GM19438 (cell line): ENCODE data around the gene M1AP.
"Not testable (repeated sequence)": the region's sequence is repeated elsewhere in the genome, so short reads cannot be mapped to it uniquely, and the experiment has no call there.

ENCODE experiments used
- ATAC-seq: cut with Tn5 transposase; IDR thresholded peaks from one replicate; pipeline ENCODE4 v1.9.1; 2021; ENCODE audit warnings: low read depth; ENCODE audit not compliant: unreplicated experiment

Gene M1AP

GRCh38 chr2:74569686-74570085 is 78.4 kb downstream of the M1AP start:
- no peak for ATAC-seq

- ATAC-seq, result no peak
Measured at GRCh38 chr2:74567881-74568280, 80.2 kb downstream of the M1AP start.

DNA sequence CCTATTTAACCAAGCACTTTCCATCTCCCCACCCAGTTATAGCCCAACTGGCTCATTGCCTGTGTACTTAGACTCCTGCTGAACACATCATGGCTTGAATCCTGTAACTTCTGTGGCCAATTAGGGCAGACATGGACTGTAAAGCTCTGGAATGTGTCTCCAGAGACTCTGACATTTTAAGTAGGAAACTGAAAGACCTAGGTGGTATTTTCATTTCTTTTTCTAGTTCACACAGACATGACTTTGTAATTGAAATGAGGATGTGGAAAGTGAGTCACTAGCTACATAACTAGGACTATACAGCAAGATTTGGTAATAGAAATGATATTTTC is 81.4 kb downstream of the M1AP start:
- ATAC-seq, result no peak

DNA sequence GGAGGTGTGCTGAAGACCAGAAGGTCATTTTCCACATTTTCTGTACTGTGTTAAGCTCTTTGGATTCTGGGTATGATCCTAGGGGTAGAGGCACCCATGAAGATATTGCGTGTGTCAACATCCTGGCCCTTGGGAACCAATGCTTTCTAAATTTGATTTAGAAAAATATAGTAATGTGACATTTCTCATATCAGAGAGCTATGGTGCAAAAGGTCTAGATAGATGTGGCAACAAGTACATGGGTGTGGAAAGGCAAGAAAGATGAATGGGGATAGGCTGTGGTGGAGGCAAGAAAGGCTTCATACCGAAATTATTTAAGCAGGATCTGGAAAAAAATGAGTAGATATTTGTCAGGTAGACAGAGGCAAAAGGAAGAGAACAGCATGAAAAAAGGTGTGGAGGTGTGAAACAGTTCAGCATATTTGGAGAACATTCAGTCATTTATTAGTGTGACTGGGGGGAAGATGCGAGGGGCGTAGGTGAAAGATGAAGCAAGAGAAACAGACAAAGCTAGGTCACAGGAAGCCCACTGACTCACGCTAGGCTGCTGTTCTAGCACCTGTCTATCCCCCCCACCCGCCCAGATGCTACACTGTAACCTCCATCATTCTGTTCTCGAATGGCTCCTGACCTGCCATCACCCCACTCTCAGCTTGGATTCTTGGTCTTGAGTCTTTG is 81.9 kb downstream of the M1AP start:
- ATAC-seq, result no peak

- no peak for ATAC-seq
Measured at GRCh38 chr2:74564222-74564621, 83.9 kb downstream of the M1AP start.

DNA sequence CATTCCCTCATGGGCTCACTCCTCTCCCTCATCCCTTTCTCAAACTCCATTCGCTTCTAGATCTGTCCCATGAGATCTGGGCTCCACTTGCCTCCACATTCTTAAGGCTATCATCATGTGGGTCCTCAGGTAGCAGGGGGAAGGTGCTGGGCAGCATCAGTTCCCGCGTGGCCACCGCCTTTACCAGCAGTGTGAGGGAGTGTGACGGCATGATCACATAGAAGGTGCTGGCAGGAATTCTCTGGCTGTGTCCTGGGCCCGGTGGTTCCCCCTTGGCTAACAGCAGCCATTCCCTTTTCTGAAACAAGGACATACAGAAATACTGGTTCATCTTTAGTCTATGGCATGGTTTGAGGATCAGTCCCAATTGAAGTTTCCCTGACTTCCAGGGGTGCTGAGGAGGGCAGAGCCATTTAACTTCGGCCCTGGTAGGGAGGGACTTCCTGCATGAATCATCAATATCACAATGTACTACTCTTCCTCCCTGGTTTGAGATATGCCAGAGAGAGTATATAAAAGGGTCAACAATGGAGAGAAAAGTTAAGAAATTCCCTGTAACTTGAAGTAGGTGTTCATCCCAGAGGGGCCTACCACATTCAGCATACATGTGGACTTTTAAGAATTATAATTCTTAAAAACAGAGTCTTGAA is 85.9 kb downstream of the M1AP start:
- no peak for ATAC-seq

- not testable (repeated sequence) for ATAC-seq
Measured at GRCh38 chr2:74561022-74561421, 87.1 kb downstream of the M1AP start.

DNA sequence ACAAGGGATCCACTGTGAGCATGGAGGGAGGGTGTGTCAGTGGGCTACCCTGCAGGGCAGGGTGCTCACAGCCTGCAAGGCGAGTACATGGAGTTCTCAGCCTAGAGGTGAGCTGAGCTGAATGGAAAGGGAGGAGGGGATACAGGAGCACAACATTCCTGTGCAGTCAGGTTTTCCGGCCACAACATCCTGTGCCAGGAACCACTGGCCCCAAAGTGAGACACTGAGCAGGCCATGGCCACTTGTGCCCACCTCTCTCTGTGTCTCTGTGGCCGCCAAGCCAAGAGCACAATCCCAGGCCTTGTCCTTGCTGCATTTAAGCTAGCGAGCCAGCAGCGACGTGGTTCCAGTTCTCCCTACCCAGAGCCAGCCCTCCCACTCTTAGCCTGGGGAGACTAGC is 87.5 kb downstream of the M1AP start:
- ATAC-seq, result no peak

DNA sequence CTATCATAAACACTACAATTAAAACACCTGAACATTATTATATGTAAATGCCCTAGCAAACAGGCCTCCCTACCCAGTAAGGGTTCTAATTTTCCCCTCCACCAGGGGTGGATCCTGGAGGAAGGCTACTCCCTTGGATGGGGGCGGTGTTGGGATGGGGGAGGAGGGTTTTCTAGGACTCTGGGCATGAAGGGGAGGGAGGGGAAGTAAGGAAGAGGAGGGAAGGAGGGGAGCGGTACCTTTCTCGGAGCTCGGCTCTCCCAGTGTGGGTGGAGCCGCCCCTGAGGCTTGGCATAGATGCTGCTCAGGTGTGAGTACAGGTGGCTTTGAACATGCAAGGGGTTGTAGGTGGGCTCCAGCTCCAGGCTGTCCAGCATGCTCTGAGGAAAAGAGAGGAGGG is 88.2 kb downstream of the M1AP start:
- ATAC-seq, result no peak

DNA sequence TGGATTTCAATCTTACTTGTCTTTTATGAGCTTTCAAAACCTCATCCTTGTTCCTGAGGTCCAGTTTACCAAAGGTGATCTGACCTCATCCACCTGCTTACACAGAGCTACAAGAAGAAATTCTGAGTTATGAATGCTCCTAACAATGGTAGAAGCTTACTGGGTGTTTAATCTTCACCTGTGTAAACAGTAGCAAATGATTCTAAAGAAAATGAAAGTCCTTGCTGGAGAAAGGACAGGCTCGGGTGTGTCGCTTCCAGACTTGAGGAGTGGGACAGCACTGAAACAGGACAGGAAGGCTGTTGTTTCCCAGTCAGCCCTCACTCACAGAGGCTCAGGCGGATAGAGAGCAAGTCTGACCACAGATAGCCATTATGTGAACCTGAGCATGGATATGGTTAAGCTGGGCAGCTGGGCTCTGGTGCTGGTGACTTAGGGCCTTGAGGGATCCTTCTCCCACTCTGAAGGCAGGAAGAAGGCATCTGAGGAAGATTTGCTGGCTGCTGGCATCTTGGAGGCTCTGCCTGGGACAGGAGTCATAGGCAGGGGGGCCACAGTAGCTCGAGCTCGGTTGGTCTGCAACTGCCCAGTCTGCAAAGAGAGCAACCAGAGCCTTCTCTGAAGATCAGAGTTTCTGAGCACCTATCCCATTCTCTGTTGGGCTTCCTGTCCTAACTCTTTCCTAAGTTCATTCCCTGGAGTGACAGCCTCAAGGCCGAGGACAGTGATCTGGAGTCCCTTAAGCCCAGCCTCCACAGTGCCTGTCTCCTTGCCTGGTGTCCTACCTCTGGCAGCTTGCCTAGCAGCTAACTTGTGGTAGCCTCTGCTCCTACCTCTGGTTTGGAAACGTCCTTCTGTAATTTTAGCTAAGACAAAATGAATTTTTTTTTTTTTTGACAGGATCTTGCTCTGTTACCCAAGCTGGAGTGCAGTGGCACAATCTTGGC is 89.6 kb downstream of the M1AP start:
- ATAC-seq, result no peak

GRCh38 chr2:74556831-74557370 is 91.2 kb downstream of the M1AP start:
- no peak for ATAC-seq

DNA sequence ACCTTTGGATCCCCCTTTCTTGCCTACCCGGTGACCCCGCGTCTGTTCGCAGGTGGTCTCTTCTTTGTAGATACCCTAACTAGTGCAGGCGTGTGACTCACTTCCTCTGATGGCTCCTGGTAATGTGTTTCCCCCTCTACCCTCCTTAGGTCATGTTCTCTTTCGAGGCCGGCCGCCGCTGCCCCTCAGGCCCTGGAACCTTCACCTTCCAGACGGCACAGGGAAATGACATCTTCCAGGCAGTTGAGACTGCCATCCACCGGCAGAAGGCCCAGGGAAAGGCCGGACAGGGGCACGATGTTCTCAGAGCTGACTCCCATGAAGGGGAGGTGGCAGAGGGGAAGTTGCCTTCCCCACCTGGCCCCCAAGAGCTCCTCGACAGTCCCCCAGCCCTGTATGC is 92.0 kb downstream of the M1AP start:
- ATAC-seq, result no peak

DNA sequence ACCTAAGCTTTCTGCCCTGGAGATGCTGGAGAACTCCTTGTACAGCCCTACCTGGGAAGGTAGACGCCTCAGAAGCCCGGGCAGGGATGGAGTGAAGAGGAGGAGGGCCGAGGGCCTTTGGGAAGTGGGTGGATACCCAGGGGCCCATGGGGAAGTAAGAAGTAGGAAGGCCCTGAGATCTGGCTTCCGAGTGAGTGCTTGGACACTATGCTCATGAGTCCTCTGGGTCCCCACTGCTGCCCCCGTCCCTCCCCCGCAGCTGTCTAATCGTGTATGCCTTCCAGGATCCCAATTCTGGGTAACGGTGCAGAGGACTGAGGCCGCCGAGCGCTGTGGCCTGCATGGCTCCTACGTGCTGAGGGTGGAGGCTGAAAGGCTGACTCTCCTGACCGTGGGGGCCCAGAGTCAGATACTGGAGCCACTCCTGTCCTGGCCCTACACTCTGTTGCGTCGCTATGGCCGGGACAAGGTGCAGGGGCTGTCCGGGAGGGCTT is 92.5 kb downstream of the M1AP start:
- no peak for ATAC-seq

GRCh38 chr2:74554820-74555531 is 93.2 kb downstream of the M1AP start:
- peak; percentile 40 for ATAC-seq

GRCh38 chr2:74553892-74554819 is 94.0 kb downstream of the M1AP start, which contains the start of the genes DOK1 and LOXL3:
TSS of gene DOK1 (plus strand) at chr2:74554720. CDS start at chr2:74554755, 35 bp downstream.
TSS of gene LOXL3 (minus strand) at chr2:74553942. CDS start at chr2:74552634, 1,308 bp downstream.
- peak; percentile 44 for ATAC-seq

GRCh38 chr2:74552914-74553811 is 95.0 kb downstream of the M1AP start:
- ATAC-seq, result no peak

GRCh38 chr2:74551942-74552913 is 95.9 kb downstream of the M1AP start:
- ATAC-seq, result no peak
